ENCODE measurements around the gene SNRPA.
"Not testable (repeated sequence)": the region's sequence is repeated elsewhere in the genome, so short reads cannot be mapped to it uniquely, and the experiment has no call there.

Gene SNRPA

GRCh38 chr19:40783711-40784110, 32.7 kb downstream of the SNRPA start:
- no peak for DNase-seq (ENCODE audit: low spot score)
- no peak for TF ChIP-seq CTCF (IDR thresholded peaks at IDR 0.05; ENCODE audit: extremely low read depth, insufficient read depth, missing control alignments)
- in situ Hi-C loops (cut with MboI; ENCODE audit: low pct_unique_long_range_greater_than_20kb, low sequenced_read_pairs, unreplicated experiment): no loop called here

GRCh38 chr19:40784146-40784545, 33.1 kb downstream of the SNRPA start:
- DNase-seq (ENCODE audit: low spot score); in situ Hi-C loops (cut with MboI; ENCODE audit: low pct_unique_long_range_greater_than_20kb, low sequenced_read_pairs, unreplicated experiment): not testable (repeated sequence)

GRCh38 chr19:40785526-40785925, 34.5 kb downstream of the SNRPA start:
- DNase-seq (ENCODE audit: low spot score): no peak
- TF ChIP-seq CTCF (IDR thresholded peaks at IDR 0.05; ENCODE audit: extremely low read depth, insufficient read depth, missing control alignments): no peak
- in situ Hi-C loops (cut with MboI; ENCODE audit: low pct_unique_long_range_greater_than_20kb, low sequenced_read_pairs, unreplicated experiment): no loop called here

- no peak for TF ChIP-seq CTCF (IDR thresholded peaks at IDR 0.05; ENCODE audit: extremely low read depth, insufficient read depth, missing control alignments)
- no peak for DNase-seq (ENCODE audit: low spot score)
- in situ Hi-C loops (cut with MboI; ENCODE audit: low pct_unique_long_range_greater_than_20kb, low sequenced_read_pairs, unreplicated experiment): no loop called here
Observed at GRCh38 chr19:40786060-40787037, 35.3 kb downstream of the SNRPA start.

DNA sequence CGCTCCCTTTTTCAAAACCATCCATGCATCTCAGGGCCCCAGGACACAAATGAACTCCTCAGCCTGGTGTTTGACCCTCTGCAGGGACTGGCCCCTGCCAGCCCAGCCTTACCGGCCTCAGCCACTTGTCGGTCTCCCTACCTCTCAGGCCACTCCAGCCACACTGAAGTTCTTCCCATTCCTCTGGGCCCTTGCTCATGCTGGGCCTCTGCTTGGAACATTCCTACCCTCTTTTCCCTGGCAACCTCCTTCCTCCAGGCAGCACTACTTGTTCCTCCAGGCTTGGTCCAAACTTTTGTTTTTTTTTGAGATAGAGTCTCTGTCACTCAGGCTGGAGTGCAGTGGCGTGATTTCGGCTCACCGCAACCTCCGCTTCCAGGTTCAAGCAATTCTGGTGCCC, 40.3 kb downstream of the SNRPA start:
- in situ Hi-C loops (cut with MboI; ENCODE audit: low pct_unique_long_range_greater_than_20kb, low sequenced_read_pairs, unreplicated experiment): no loop called here
- DNase-seq (ENCODE audit: low spot score): no peak
- no peak for TF ChIP-seq CTCF (IDR thresholded peaks at IDR 0.05; ENCODE audit: extremely low read depth, insufficient read depth, missing control alignments)

GRCh38 chr19:40791996-40792395, 41.0 kb downstream of the SNRPA start:
- TF ChIP-seq CTCF (IDR thresholded peaks at IDR 0.05; ENCODE audit: extremely low read depth, insufficient read depth, missing control alignments): no peak
- no peak for DNase-seq (ENCODE audit: low spot score)
- in situ Hi-C loops (cut with MboI; ENCODE audit: low pct_unique_long_range_greater_than_20kb, low sequenced_read_pairs, unreplicated experiment): no loop called here

DNA sequence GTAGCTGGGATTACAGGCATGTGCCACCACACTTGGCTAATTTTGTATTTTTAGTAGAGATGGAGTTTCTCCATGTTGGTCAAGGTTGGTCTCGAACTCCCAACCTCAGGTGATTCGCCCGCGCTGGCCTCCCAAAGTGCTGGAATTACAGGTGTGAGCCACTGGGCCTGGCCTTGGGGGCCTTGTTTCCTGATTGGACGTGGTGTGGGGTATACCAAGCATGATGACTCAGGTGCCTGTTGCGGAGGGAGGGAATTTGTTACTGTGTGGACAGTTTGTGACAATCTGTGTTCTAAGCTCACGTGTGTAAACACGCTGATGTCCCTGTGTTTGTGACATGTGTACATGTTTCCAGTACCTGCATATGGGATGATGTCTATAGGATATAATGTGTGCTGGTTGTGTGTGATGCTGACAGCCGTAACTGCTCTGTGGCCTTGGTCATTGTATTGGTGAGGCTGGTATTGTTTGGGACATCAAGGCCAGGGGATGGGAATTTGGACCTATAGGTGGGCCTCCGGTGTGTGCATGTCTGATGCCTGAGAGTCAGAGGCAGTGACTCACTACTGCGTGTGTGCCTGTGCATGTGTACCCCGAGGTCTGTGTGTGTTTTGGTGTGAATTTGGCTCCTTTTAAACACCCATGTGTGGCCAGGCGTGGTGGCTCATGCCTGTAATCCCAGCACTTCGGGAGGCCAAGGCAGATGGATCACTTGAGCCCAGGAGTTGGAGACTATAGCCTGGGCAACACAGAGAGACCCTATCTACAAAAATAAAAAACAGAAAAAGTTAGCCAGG, 46.4 kb downstream of the SNRPA start:
- no peak for TF ChIP-seq CTCF (IDR thresholded peaks at IDR 0.05; ENCODE audit: extremely low read depth, insufficient read depth, missing control alignments)
- in situ Hi-C loops (cut with MboI; ENCODE audit: low pct_unique_long_range_greater_than_20kb, low sequenced_read_pairs, unreplicated experiment): no loop called here
- no peak for DNase-seq (ENCODE audit: low spot score)
